GM19372 (cell line): Measurements from ENCODE around the gene SORCS1.

ENCODE experiments used
- ATAC-seq: cut with Tn5 transposase; IDR thresholded peaks from one replicate; pipeline ENCODE4 v1.9.1; 2021; ENCODE audit warnings: mild to moderate bottlenecking, low read depth, moderate library complexity; ENCODE audit not compliant: unreplicated experiment

The SORCS1 gene

DNA sequence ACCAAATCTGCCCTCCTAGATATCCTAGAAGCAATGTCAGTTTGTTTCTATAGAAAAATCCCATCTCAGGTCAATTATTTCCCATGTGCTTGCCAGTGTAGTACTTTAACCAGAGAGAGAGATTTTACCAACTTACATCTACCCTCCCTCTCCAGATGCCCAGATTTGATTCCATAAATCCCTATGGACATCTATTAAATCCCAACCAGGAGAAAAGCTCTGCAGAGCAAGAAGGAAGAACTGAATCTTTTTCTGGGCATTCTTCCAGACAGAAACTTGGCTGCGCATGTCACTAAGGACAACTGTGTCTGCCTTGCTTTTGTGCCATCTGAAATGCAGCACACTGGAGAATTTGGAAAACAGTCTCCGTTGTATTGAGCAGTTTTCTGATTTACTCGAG, 597.6 kb downstream of the SORCS1 start:
- ATAC-seq = no peak

GRCh38 chr10:106565546-106565945, 599.0 kb downstream of the SORCS1 start:
- no peak for ATAC-seq

GRCh38 chr10:106563384-106563783, 601.1 kb downstream of the SORCS1 start:
- ATAC-seq = no peak

GRCh38 chr10:106560925-106561640, 603.4 kb downstream of the SORCS1 start:
- no peak for ATAC-seq

- ATAC-seq = no peak
Measured at GRCh38 chr10:106559442-106559841, 605.1 kb downstream of the SORCS1 start.

DNA sequence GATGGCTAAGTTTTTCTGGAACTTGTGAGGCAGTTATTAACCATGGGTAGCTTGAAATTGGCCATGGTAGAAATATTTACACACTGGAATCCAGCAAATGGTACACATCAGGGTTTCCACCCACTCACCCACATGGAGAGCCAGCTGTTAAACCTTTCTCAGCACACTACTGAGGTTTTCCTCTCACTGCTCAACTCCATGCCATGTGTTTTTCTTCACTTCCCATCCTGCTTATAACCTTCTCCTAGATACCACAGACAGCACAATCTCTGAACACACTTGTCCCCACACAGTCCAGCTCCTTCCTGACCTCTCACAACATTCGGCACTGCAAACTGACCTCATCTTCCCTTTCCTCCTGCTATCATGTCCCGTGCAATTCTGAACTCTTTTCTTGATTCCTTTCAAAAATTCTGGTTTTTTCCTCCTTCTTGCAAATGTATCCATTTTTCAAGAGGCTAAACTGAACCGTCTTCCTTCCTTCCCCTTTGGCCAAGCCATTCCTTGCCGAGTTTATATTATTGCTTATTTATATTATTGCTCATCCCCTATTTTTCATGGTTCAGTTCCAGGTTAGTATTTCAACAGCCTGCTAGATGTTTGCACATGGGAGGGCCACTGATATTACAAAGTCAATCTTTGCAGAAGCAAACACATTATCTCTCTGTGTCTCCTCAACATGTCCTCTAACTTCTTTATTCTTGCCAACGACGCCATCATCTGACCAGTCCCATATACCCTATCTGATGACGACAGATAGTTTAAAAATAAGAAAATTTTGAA, 606.4 kb downstream of the SORCS1 start:
- ATAC-seq = no peak

DNA sequence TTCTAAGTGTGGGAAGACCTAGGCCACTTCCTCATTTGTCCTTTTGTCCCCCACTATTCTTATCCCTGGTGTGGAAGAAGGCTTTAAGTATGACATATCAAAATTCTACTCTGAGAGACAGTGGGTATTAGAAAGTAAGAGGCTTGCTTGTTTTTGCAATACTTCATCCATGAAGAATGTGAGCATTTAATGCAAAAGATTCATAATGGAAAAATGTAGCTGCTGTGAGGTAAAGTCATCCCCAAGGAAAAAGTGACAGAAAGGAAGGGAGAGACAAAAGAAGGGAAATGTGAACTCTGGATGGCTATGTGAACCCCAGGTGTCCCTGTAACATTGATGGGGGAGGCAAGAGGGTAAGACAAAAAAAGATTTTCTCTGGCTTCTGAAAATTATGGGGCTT, 607.5 kb downstream of the SORCS1 start:
- ATAC-seq = no peak

- ATAC-seq = no peak
Measured at GRCh38 chr10:106555599-106555998, 608.9 kb downstream of the SORCS1 start.

GRCh38 chr10:106551501-106552062, 612.9 kb downstream of the SORCS1 start:
- no peak for ATAC-seq

- no peak for ATAC-seq
Measured at GRCh38 chr10:106548832-106549231, 615.7 kb downstream of the SORCS1 start.

DNA sequence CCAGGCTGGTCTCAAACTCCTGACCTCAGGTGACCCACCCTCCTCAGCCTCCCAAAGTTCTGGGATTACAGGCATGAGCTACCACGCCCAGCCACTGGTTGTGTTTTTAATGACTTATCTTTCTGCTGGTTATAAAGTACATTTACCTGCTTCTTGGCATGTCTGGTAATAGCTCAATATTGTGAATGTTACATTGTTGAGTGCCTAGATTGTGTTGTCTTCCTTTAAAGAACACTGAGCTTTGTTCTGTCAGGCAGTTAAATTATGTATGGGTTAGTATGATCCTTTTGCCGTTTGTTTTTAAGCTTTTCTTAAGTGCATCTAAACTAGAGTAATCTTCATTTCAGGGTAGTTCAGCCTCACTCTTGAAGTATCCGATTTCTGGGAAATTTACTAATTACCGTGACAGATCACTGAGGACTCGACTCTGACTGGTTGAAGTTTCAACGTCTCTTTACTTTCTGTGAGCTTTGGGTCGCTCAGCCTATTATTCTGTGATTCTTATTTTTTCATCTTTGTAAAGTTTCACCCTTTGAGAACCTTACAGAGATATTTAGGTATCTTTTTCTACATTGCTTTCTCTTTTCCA, 617.4 kb downstream of the SORCS1 start:
- no peak for ATAC-seq

GRCh38 chr10:106542461-106542860, 622.0 kb downstream of the SORCS1 start:
- no peak for ATAC-seq

- no peak for ATAC-seq
Measured at GRCh38 chr10:106540645-106541044, 623.9 kb downstream of the SORCS1 start.

DNA sequence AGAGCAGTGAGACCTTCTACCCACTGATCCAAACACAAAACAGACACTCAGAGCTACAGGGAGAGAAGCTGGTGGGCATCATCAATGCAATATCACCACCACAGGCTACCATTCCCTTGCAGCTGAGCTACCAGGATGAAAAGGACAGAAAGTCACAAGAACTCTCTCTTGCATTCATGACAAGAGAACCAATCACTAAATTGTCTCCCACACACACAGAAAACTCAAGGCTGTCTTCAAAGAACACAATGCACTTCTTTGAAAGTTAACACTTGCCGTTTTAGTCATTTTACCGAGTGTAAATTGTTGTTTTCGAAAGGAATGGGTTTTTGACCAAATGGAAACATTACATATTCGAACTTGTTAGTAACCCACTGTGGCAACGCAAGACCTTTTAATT, 626.6 kb downstream of the SORCS1 start:
- ATAC-seq = no peak

DNA sequence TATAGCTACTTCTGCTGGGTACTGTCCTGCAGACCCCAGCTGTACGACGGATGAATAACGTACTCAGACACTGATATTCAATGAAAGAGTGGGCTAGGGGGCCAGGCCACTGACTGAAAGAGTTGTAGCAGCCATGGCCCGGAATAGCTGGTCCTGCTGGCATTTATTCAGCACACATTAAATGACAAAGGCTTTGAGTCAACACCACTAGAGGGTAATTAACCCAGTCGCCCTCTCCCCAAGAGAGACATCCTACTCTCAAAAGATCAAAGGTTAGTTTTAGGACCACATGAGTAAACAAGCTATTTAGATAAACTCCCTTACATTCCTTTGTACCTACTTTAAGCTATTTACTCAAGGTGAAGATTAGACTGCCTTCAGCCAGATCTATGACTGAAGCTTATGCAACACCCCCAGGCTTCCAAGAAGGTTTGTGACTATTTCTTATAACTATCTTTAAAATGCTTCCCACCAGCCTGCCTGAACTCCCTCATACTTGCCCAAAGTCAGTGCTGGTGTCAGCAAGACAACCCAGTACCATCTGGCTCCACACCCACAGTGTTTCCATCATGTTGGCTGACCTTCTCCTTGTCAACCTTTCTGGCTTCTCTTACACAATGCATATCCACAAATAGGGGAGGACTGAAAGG, 629.1 kb downstream of the SORCS1 start:
- no peak for ATAC-seq

DNA sequence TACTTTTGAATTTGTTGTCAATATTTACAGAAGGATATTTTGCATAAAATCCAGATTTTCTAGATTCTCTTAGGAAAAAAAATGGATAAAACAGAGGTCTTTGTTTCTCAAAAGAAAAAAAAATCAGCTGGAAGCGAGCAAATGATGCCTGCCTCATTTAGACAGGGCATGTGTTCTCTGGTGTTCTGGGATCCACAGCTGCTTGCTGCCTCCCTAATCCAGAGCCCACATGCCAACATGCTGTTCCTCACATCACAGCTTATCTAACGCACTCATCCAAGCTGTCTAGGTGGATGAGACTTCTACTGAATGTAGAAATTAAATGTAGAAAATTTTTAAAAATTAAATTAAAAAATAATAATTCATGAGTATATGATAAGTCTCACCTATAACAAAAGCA, 630.1 kb downstream of the SORCS1 start:
- no peak for ATAC-seq

DNA sequence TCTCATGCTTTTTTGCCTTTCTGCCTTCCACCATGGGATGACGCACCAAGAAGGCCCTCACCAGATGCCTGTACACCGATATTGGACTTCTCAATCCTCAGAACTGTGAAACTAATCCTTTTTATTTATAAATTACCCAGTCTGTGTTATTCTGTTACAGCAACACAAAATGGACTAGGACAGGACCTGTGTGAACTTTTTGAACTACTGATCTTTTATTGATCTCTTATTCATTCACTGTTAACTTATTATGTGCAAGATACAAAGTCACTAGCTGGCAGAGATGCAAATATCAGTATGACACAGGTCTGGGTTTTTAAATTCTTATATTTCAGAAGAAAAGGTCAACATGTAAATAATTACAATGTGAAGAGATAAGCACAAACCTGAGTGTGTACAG, 635.8 kb downstream of the SORCS1 start:
- no peak for ATAC-seq

DNA sequence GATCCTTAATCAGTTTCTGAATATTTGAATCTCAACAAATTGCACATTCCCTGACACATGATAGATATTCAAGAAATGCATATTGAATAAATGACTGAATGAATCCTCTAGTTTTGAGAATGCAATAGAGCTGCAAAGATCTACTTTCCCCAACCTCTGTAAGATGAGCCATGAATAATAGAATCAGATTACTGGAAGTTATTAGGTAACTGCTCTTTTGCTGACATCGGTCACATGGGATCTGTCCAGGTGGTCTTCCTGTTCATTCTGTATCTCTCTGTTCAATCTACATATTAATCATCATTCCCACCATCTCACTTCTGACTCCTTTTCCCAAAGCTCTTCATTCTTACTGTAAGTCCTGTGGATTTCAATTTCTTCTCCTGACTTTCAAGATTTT, 638.7 kb downstream of the SORCS1 start:
- ATAC-seq = no peak
